IPS-15b (cell line): ENCODE measurements around the gene TOR1A.

Experiments used
- H3K27me3 ChIP-seq: one replicate; pipeline ENCODE4 v1.6.1; 2013; ENCODE audit warnings: low read length; ENCODE audit not compliant: control insufficient read depth, insufficient read depth
- H3K36me3 ChIP-seq: one replicate; pipeline ENCODE4 v1.6.1; 2013; ENCODE audit warnings: low read length; ENCODE audit not compliant: control insufficient read depth, insufficient read depth
- H3K4me1 ChIP-seq: one replicate; pipeline ENCODE4 v1.6.1; 2013; ENCODE audit warnings: mild to moderate bottlenecking, low read length; ENCODE audit not compliant: control insufficient read depth, insufficient read depth
- H3K4me3 ChIP-seq: one replicate; pipeline ENCODE4 v1.5.1; 2013; ENCODE audit warnings: low read depth, low read length
- H3K9ac ChIP-seq: one replicate; pipeline ENCODE4 v1.6.1; 2013; ENCODE audit warnings: low read depth, mild to moderate bottlenecking, low read length
- H3K9me3 ChIP-seq: one replicate; pipeline ENCODE4 v1.6.1; 2013; ENCODE audit warnings: mild to moderate bottlenecking, low read length; ENCODE audit not compliant: control insufficient read depth, insufficient read depth

The TOR1A gene

DNA sequence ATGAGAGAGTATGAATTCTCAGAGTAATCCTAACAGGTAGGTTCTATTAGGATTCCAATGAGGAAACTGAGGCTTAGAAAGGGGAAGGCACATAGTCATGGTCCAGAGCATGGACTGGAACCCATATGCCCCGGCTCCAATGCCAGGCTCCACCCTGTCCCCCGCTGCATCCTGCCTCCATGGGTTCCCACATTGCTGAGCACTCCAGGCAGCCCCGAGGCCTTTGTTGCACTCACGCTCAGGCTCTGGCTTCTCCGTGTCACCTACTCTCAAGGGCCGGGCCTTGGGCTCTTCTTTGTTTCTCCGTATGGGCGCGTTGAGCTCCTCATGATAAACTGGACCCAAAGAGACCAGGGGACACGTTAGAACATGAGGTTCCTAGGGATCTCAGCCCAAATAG lies 5.0 kb upstream of the TOR1A start:
- no peak overlapping the region for H3K9ac ChIP-seq
- H3K36me3 ChIP-seq = peaks cover 14% of the 10 kb centered on the region

DNA sequence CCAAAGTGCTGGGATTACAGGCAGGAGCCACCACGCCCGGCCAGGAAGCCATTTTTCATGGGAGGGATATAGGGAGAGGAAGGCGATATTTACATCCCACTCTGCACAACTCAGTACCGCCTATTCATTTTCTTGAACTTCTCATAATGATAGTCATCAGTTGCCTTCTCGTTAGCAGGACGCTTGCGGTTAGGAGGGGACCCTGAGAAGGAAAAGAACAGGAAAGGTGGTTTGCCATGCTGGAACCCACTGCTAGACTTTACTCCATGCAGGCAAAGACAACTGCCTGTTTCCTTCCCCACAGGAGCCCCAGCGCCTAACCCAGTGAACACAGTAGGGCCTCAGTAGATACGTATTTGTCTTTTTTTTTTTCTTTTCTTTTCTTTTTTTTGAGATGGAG lies 4.1 kb upstream of the TOR1A start:
- Histone ChIP-seq H3K9me3 (no peaks in the 10 kb centered on the region), H3K4me3 (no peak overlapping the region), H3K4me1 (no peaks in the 10 kb centered on the region), H3K36me3 (peaks cover 14% of the 10 kb centered on the region), H3K9ac (no peak overlapping the region), H3K27me3 (no peaks in the 10 kb centered on the region)

More for the DNA sequence above, 5.0 kb upstream of the TOR1A start:
- Histone ChIP-seq H3K4me3 (no peak overlapping the region), H3K4me1 (no peaks in the 10 kb centered on the region), H3K9me3 (no peaks in the 10 kb centered on the region), H3K27me3 (no peaks in the 10 kb centered on the region)

DNA sequence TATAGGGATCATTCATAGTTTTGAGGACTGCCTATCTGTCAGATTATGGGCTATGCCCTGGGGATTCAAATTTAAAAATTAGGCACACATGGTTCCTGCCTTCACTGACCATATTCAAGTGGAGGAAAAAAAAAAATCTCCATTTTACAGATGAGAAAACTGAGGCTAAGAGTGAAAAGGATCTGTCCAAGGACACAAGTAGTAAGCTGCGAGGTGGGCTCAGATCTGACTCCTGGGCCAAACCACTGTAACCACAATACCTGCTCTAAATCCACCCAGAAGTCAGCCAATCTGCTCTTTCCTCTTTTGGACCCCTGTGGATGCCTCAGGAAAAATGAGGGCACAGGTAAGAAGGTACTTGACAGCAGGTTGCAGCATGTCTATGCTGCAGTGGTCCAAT lies 2.8 kb upstream of the TOR1A start:
- H3K4me3 ChIP-seq = no peak overlapping the region
- H3K4me1 ChIP-seq = no peaks in the 10 kb centered on the region
- peaks cover 15% of the 10 kb centered on the region for H3K36me3 ChIP-seq
- no peak overlapping the region for H3K9ac ChIP-seq
- no peaks in the 10 kb centered on the region for H3K27me3 ChIP-seq
- H3K9me3 ChIP-seq = no peaks in the 10 kb centered on the region

DNA sequence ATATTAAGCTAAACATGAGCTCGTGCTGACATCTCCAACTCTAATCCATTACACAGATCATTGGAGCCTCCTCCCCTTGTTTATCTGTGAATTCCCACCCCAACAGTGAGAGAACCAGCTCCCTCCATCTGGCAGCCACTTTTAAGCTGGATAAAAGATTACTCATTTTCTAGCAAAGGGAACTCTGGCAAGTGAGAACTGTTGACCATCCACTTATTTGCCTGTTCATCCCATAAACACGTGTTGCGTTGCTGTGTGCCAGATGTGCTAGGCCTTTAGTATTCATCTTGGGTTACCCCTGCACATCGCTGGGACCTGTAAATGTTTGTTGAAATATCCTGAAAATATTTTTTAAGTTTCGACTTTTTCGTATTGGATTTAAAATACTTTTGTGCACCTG lies 2.4 kb upstream of the TOR1A start:
- H3K36me3 ChIP-seq = peaks cover 19% of the 10 kb centered on the region
- H3K4me1 ChIP-seq = no peaks in the 10 kb centered on the region
- H3K9me3 ChIP-seq = no peaks in the 10 kb centered on the region
- H3K27me3 ChIP-seq = no peaks in the 10 kb centered on the region
- no peak overlapping the region for H3K4me3 ChIP-seq
- H3K9ac ChIP-seq = no peak overlapping the region

DNA sequence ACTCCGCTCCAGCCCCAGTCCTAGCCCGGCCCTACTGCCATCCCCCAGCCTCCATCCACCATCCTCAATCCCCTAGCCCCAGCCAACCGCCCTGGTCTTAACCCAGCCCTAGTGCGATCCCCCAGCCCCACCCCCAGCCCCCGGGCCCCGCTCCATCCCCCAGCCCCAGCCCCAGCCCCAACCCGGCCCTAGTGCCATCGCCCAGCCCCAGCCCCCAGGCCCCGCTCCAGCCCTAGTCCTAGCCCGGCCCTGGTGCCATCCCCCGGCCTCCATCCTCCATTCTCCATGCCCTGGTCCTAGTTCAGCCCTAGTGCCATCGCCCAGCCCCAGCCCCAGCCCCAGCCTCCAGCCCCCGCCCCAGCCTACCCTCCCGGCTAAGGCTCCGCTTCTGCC lies 398 bp downstream of the TOR1A start:
- peaks cover 23% of the 10 kb centered on the region for H3K36me3 ChIP-seq
- no peaks in the 10 kb centered on the region for H3K4me1 ChIP-seq
- no peaks in the 10 kb centered on the region for H3K9me3 ChIP-seq
- peak overlapping the region; percentile 70 for H3K9ac ChIP-seq
- H3K27me3 ChIP-seq = no peaks in the 10 kb centered on the region
- H3K4me3 ChIP-seq = peak overlapping the region; percentile 72

DNA sequence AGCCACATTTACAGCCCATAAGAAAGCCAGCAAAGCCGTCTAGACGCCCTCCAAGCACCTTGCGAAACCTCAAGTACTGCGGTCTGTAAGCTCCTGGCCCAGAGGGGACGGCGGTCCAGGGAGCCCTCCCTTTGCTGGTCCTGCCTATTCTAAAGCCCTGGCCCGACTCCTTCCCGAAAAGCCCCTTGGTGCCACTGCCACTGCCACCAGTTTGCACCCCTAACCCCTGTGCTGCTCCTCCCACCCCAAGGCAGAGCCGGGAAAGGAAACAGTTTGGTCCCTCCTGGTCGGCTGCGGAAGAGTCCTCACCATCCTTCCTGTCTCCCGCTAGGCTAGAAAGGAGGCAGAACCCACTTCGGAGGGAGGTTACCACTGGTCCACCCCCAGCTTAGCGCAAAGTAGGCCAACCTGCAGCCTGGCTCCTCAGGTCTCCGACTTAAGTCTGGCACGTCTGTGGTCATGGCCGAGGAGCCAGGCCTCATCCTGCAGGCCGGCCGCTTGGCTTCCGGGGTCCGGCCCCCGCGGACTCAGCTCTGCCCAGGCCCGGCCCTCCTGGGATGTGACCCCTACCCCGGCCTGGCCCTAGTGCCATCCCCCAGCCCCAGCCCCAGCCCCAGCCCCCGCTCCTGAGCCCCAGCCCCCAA lies 916 bp downstream of the TOR1A start:
- H3K36me3 ChIP-seq = peaks cover 23% of the 10 kb centered on the region
- peak overlapping the region; percentile 61 for H3K9ac ChIP-seq
- H3K9me3 ChIP-seq = no peaks in the 10 kb centered on the region
- peak overlapping the region; percentile 76 for H3K4me3 ChIP-seq
- H3K4me1 ChIP-seq = no peaks in the 10 kb centered on the region
- no peaks in the 10 kb centered on the region for H3K27me3 ChIP-seq

DNA sequence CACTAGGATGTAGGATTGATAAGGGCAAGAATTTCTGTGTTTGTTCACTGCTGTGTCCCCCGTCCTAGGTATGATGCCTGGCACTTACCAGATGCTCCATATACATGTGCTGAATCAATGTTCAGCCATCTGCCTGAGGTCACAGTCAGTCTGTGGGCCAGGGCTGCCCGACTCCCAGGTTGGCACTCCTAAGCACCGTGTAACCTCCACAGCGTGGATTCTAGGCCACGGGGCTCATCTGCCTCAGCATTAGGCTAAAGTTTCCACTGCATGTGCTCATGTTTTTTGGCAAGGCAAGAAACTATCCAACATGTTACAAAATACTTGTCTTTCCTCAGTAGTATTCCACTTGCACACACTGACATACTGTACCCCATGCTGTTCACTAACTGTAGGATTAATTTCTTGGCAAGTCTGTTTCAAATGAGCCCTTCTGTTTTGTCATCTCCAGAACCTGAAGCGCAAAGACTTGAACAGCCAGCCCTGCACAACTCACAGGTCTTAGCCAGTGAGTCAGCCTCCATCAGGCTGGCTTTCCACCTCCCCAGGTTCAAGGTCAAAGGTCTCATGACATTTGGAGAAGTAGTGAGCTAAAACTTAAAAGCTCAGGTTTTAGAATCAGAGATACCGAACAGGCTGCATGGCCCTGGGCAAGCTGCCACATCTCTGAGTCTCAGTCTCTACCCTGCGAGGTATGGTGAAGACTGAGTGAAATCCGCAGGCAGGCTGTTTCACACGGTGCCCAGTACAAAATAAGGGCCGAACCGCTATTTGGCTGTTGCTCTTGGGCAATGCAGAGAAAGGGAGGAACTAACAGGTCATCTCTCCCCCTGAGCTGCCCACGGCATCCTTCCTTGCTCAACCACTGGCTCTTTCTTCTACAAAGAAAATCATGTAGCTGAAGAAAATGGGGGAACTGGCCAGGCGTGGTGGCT lies 7.2 kb downstream of the TOR1A start:
- Histone ChIP-seq H3K9ac (no peak overlapping the region), H3K9me3 (no peaks in the 10 kb centered on the region), H3K27me3 (no peaks in the 10 kb centered on the region), H3K4me1 (no peaks in the 10 kb centered on the region), H3K4me3 (no peak overlapping the region), H3K36me3 (peaks cover 44% of the 10 kb centered on the region)

DNA sequence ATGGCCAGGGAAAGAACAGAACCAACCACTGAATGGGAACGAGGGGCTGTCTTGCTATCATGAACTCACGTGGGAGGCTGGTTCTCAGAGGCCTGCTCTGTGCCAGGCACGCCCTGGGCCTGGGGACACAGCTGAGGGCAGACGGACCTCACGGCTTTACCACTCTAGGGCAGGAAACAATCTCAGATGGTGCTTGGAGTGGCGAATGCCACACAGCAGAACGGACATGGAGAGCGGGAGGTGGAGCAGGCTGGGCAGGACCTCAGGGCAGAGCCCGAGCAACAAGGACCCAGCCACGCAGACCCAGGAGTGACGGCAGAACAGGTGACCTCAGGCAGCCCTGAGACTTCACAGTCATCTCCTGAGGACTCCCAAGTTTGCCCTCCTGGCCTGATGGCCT lies 8.7 kb downstream of the TOR1A start:
- no peaks in the 10 kb centered on the region for H3K27me3 ChIP-seq
- peaks cover 36% of the 10 kb centered on the region for H3K36me3 ChIP-seq
- no peak overlapping the region for H3K4me3 ChIP-seq
- no peaks in the 10 kb centered on the region for H3K4me1 ChIP-seq
- no peaks in the 10 kb centered on the region for H3K9me3 ChIP-seq
- H3K9ac ChIP-seq = no peak overlapping the region

DNA sequence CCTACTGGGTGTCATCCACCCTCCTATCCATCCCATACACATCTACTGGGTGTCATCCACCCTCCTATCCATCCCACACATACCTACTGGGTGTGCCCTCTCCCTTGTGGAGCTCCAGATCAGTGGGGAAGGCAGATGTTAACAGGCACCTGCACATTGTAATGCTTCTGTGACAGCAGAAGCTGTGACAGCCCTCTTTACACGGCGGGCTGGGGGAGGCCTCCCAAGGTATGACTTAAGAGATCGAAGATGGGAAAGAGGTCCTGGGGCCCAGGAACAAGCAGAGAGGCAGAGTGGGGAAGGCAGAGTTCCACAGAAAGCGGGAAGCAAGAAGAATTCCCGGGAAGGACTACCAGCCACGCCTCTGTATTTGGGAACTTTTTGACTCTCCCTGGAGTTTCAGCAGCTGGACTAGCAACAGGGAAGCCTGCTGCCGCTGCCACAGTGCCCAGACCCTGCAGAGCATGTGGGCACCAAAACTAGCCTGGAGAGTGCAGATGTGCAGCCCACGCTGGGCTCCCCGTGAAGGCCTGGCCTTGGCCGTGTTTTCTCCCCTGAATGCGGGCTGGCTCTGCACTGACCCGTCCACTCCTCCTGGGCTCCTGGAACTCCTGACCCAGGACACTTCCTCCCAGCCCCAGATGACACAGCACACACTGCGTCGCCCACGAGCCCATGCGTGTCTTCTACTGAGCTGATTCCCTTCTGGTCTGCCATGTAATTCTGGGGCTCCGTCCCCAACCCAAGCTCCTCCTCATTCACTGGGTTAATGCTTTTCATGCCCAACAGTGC lies 9.3 kb downstream of the TOR1A start:
- H3K4me3 ChIP-seq = no peak overlapping the region
- no peaks in the 10 kb centered on the region for H3K9me3 ChIP-seq
- no peak overlapping the region for H3K9ac ChIP-seq
- H3K36me3 ChIP-seq = peaks cover 37% of the 10 kb centered on the region
- no peaks in the 10 kb centered on the region for H3K4me1 ChIP-seq
- H3K27me3 ChIP-seq = no peaks in the 10 kb centered on the region

DNA sequence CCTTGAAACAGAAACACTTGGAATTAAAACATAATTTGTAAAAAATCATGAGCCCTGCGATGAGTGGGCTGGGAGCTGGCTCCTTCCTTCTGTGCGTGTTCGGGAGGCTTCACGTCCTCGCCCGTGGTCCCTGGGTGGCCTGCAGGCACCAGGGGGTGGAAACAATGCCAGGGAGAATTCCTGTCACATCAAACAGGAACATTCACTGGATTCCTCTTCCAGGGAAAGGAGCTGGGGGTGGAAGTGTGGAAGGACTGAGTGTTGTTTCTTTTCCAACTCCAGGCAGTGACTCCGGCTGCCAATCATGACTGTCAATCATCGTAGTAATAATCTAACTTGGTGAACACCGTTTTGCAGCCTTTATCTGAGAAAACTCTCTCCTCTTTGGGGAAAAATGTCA lies 10.3 kb downstream of the TOR1A start:
- H3K9me3 ChIP-seq = no peaks in the 10 kb centered on the region
- no peaks in the 10 kb centered on the region for H3K27me3 ChIP-seq
- no peaks in the 10 kb centered on the region for H3K4me1 ChIP-seq
- H3K36me3 ChIP-seq = peaks cover 32% of the 10 kb centered on the region
- H3K4me3 ChIP-seq = no peak overlapping the region
- no peak overlapping the region for H3K9ac ChIP-seq

DNA sequence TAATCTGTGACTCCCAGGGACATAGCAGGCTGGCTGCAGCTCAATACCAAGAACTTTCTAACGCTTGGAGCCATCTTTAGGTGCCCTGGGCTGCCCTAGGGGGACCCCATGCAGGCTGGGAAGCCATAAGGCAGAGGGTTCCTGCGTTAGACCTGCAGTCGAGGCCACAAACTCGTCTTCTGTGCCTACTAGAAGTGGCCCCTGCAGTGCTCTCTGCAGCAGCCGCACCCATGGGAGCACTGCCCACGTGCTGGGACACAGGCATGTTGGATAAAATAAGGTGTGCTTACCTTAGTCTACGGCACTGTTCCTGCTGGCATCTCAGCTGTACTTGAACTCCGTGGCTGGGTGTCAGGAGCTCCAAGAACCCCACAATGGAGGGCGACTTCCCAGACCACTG lies 11.6 kb downstream of the TOR1A start:
- Histone ChIP-seq H3K36me3 (peaks cover 28% of the 10 kb centered on the region), H3K4me1 (no peaks in the 10 kb centered on the region), H3K9me3 (no peaks in the 10 kb centered on the region), H3K9ac (no peak overlapping the region), H3K27me3 (no peaks in the 10 kb centered on the region), H3K4me3 (no peak overlapping the region)
